GM10266 (cell line): ENCODE measurements around the gene CHAT.

Source experiments
- DNase-seq: peaks from one replicate; pipeline ENCODE4 v3.0.0; 2012; ENCODE audit errors: extremely low spot score
- CTCF ChIP-seq: IDR thresholded peaks from 2 replicates; pipeline ENCODE4 v1.5.1; 2012; ENCODE audit warnings: mild to moderate bottlenecking, low read depth; ENCODE audit not compliant: control insufficient read depth, insufficient read depth; ENCODE audit errors: missing control alignments

The CHAT gene

GRCh38 chr10:49613882-49614241 is at the start of gene CHAT:
Gene CHAT (plus strand): TSS chr10:49614037. CDS start chr10:49614190, 153 bp downstream.
- TF ChIP-seq CTCF = no peak
- DNase-seq = no peak

- no peak for TF ChIP-seq CTCF
- DNase-seq = no peak
Observed at GRCh38 chr10:49564461-49565009, 49.3 kb upstream of the CHAT start.

- no peak for DNase-seq
- no peak for TF ChIP-seq CTCF
Observed at GRCh38 chr10:49567810-49568209, 46.0 kb upstream of the CHAT start.

- TF ChIP-seq CTCF = no peak
- DNase-seq = peak; percentile 22
Observed at GRCh38 chr10:49568235-49568634, 45.6 kb upstream of the CHAT start.

GRCh38 chr10:49569031-49569631 is 44.7 kb upstream of the CHAT start:
- no peak for DNase-seq
- TF ChIP-seq CTCF = no peak

GRCh38 chr10:49571388-49571787 is 42.4 kb upstream of the CHAT start:
- TF ChIP-seq CTCF = no peak
- DNase-seq = no peak

- DNase-seq = no peak
- no peak for TF ChIP-seq CTCF
Observed at GRCh38 chr10:49572594-49573114, 41.2 kb upstream of the CHAT start.
